GM19351 (cell line): ENCODE results near the gene KIAA0513.
"Not testable (repeated sequence)": the region's sequence is repeated elsewhere in the genome, so short reads cannot be mapped to it uniquely, and the experiment has no call there.

Experiments used
- ATAC-seq: cut with Tn5 transposase; IDR thresholded peaks from one replicate; pipeline ENCODE4 v1.9.1; 2021; ENCODE audit warnings: mild to moderate bottlenecking, moderate library complexity; ENCODE audit not compliant: unreplicated experiment

The KIAA0513 gene

GRCh38 chr16:85028685-85029407, 1.3 kb downstream of the KIAA0513 start:
- ATAC-seq = no peak

- peak; percentile 43 for ATAC-seq
Measured at GRCh38 chr16:85029408-85029784, 1.8 kb downstream of the KIAA0513 start.

GRCh38 chr16:85029981-85030401, 2.4 kb downstream of the KIAA0513 start:
- ATAC-seq = no peak

- no peak for ATAC-seq
Measured at GRCh38 chr16:85031451-85031850, 3.9 kb downstream of the KIAA0513 start.

GRCh38 chr16:85032187-85032586, 4.6 kb downstream of the KIAA0513 start:
- not testable (repeated sequence) for ATAC-seq

GRCh38 chr16:85033171-85033570, 5.6 kb downstream of the KIAA0513 start:
- ATAC-seq = no peak

- ATAC-seq = no peak
Measured at GRCh38 chr16:85034591-85035433, 7.2 kb downstream of the KIAA0513 start.

- no peak for ATAC-seq
Measured at GRCh38 chr16:85036236-85037049, 8.8 kb downstream of the KIAA0513 start.

GRCh38 chr16:85037050-85037410, 9.4 kb downstream of the KIAA0513 start:
- ATAC-seq = no peak

GRCh38 chr16:85037721-85038120, 10.1 kb downstream of the KIAA0513 start:
- ATAC-seq = no peak

GRCh38 chr16:85040685-85041084, 13.1 kb downstream of the KIAA0513 start:
- no peak for ATAC-seq

- ATAC-seq = no peak
Measured at GRCh38 chr16:85041219-85042166, 13.9 kb downstream of the KIAA0513 start.

GRCh38 chr16:85042167-85042526, 14.6 kb downstream of the KIAA0513 start:
- ATAC-seq = no peak

- no peak for ATAC-seq
Measured at GRCh38 chr16:85042606-85043005, 15.0 kb downstream of the KIAA0513 start.

GRCh38 chr16:85045077-85045476, 17.5 kb downstream of the KIAA0513 start:
- no peak for ATAC-seq

- no peak for ATAC-seq
Measured at GRCh38 chr16:85045641-85046471, 18.3 kb downstream of the KIAA0513 start.

GRCh38 chr16:85046472-85046916, 18.9 kb downstream of the KIAA0513 start:
- no peak for ATAC-seq

GRCh38 chr16:85046931-85047866, 19.6 kb downstream of the KIAA0513 start:
- ATAC-seq = no peak
